ENCODE measurements around the gene TMEM263. TPM values are rescaled to one million over a fixed set of nuclear protein-coding genes. Genes with fewer than 3 reads are reported as not detected.
"Not testable (repeated sequence)": the region's sequence is repeated elsewhere in the genome, so short reads cannot be mapped to it uniquely, and the experiment has no call there.

Gene TMEM263
- total RNA-seq, 2 donors from 2014 or later, result 31.2 to 42.7 TPM

DNA sequence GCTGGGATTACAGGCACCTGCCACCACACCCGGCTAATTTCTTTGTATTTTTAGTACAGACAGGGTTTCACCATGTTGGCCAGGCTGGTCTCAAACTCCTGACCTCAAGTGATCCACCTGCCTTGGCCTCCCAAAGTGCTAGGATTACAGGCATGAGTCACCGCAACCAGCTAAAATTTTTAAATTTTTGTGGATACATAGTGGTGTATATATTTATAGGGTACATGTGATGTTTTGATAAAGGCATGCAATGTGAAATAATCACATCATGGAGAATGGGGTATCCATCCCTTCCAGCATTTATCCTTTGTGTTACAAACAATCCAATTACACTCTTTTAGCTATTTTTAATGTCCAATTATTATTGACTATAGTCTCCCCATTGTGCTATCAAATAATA, 33.7 kb upstream of the TMEM263 start:
- H3K4me1 Mint-ChIP-seq (ENCODE audit: low read depth in 2 of 2); ATAC-seq; H3K36me3 Mint-ChIP-seq; DNase-seq (ENCODE audit: low spot score); H3K4me3 Mint-ChIP-seq; H3K9me3 Mint-ChIP-seq; H3K27ac Mint-ChIP-seq: not testable (repeated sequence)
- peaks cover 28 to 33% of the 10 kb centered on the region in 2 donors for H3K27me3 Mint-ChIP-seq

DNA sequence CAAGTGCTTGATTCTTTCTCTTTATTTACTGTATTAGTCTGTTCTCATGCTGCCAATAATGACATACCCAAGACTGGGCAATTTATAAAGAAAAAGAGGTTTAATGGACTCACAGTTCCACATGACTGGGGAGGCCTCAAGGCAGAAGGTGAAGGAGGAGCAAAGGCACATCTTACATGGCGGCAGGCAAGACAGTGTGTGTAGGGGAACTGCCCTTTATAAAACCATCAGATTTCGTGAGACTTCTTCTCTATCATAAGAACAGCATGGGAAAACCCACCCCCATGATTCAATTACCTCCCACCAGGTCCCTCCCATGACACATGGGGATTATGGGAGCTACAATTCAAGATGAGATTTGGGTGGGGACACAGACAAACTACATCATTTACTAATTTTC, 32.1 kb upstream of the TMEM263 start:
- H3K9me3 Mint-ChIP-seq; ATAC-seq; H3K4me1 Mint-ChIP-seq (ENCODE audit: low read depth in 2 of 2); H3K27ac Mint-ChIP-seq; DNase-seq (ENCODE audit: low spot score); H3K36me3 Mint-ChIP-seq; H3K4me3 Mint-ChIP-seq: not testable (repeated sequence)
- peaks cover 33 to 43% of the 10 kb centered on the region in 2 donors for H3K27me3 Mint-ChIP-seq

DNA sequence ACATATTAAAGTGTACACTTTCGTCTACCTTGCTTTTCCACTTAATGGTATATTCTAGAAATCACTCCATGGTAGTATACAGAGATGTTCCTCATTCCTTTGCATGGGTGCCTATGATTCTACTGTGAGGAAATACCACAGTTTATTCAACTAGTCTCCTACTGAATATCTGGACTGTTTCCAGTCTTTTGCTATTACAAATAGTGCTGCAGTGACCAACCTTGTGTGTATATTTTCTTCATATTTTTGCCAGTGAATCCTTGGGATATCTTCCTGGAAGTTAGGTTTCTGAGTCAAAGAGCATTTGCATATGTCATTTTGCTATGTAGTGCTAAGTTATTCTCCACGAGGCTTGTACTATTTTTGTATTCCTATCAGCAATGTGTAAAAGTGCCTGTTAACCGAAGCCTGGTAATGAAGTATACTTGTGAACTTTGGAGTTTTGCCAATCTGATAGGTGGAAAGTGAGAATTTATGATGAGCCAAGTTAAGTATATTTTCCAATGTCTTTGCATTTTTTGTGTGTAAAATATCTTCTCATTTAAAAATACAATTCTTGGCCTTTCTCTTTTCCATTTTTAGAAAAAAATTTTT, 31.3 kb upstream of the TMEM263 start:
- no peak for ATAC-seq
- Mint-ChIP-seq H3K4me3 (no peak overlapping the region), H3K27ac (no peak overlapping the region), H3K27me3 (peaks cover 37 to 49% of the 10 kb centered on the region in 2 donors), H3K4me1 (ENCODE audit: low read depth in 2 of 2) (peaks cover 0 to 2% of the 10 kb centered on the region in 2 donors), H3K36me3 (no peaks in the 10 kb centered on the region), H3K9me3 (no peaks in the 10 kb centered on the region)
- no peak for DNase-seq (ENCODE audit: low spot score)

DNA sequence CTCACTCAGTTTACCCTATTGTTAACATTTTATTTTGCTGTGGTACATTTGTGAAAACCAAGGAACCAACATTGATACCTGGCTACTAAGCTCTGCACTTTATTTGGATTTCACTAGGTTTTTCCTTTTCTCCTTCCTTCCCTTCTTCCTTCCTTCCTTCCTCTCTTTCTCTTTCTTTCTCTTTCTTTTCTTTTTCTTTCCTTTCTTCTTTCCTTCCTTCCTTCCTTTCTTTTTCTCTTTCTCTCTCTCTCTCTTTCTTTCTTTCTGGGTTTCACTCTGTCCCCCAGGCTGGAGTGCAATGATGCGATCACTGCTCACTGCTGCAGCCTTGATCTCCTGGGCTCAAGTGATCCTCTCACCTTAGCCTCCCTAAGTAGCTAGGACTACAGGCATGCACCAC, 29.1 kb upstream of the TMEM263 start:
- ATAC-seq, result no peak

DNA sequence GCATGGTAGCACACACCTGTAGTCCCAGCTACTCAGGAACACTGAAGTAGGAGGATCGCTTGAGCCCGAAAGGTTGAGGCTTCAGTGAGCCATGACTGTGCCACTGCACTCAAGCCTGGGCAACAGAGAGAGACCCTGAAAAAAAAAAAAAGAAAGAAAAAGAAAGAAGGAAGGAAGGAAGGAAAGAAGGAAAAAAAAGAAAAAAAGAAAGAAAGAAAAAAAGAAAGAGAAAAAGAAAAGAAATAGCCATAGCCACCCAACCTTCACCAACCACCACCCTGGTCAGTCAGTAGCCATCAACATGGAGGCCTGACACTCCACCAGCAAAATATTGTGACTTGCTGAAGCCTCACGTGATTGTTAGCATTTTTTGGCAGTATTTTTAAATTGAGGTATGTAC, 21.4 kb upstream of the TMEM263 start:
- Mint-ChIP-seq H3K27me3 (peaks cover 29 to 34% of the 10 kb centered on the region in 2 donors), H3K36me3 (no peaks in the 10 kb centered on the region), H3K4me1 (ENCODE audit: low read depth in 2 of 2) (no peaks in the 10 kb centered on the region), H3K9me3 (no peaks in the 10 kb centered on the region), H3K27ac (no peak overlapping the region), H3K4me3 (no peak overlapping the region)
- DNase-seq (ENCODE audit: low spot score), result no peak
- no peak for ATAC-seq

More for the DNA sequence above, 29.1 kb upstream of the TMEM263 start:
- H3K4me1 Mint-ChIP-seq (ENCODE audit: low read depth in 2 of 2), result no peaks in the 10 kb centered on the region
- H3K27ac Mint-ChIP-seq, result no peak overlapping the region
- DNase-seq (ENCODE audit: low spot score), result no peak
- H3K4me3 Mint-ChIP-seq, result no peak overlapping the region
- no peaks in the 10 kb centered on the region for H3K9me3 Mint-ChIP-seq
- H3K36me3 Mint-ChIP-seq, result no peaks in the 10 kb centered on the region
- H3K27me3 Mint-ChIP-seq, result peaks cover 41 to 54% of the 10 kb centered on the region in 2 donors

DNA sequence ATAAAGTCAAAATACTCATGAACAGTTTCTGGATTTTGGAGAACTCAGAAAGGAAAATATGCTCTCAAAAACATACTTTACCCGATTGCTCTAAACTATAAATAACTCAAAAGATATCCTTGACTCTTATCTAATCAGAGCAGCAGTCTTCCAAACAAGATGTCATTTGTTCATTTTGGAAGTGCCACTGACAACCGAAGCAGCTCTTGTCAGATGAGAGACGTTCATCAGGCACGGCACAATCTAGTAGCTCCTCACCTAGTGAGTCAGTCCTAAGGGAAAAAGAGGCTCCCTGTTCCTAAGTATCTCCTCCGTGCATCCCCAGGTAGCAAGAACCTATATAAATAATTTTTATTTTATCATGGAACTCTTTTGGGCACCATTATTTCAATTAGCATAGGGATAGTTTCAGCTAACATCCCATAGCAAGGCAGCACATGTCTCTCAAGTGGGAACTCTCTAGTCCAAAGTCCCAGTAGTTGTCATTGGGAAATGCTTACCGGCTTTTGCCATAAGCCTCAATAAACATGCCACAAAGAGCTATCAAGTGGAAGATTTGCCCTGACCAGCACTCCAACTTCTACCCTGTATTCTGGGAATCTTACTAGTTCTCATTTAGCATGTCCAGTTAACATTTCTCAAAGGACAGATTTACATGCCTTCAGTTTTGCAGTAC, 14.1 kb upstream of the TMEM263 start:
- H3K27ac Mint-ChIP-seq, result no peak overlapping the region
- ATAC-seq (no peak), DNase-seq (ENCODE audit: low spot score) (no peak)
- H3K4me1 Mint-ChIP-seq (ENCODE audit: low read depth in 2 of 2), result no peaks in the 10 kb centered on the region
- peaks cover 5 to 17% of the 10 kb centered on the region in 2 donors for H3K27me3 Mint-ChIP-seq
- H3K36me3 Mint-ChIP-seq, result peaks cover 5% of the 10 kb centered on the region
- H3K9me3 Mint-ChIP-seq, result no peaks in the 10 kb centered on the region
- H3K4me3 Mint-ChIP-seq, result no peak overlapping the region

DNA sequence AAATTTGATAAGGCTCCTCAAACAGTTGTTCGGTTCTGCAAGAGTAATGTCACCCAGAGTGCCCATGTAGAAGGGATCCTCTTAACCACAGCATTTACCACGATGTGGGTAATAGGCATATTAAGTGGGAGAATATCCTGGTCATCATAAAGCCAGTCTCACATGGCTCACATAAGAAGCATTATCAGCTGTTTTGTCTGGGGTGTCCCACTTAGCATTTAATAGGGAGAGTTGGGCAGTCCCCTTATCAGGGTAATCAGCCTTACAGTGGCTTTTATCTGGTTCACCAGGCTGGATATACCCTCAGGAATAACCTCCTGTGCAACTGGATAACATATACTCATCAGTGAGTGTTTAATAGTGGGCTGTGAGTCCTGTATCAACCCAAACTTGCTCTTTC, 12.9 kb upstream of the TMEM263 start:
- ATAC-seq, result no peak

DNA sequence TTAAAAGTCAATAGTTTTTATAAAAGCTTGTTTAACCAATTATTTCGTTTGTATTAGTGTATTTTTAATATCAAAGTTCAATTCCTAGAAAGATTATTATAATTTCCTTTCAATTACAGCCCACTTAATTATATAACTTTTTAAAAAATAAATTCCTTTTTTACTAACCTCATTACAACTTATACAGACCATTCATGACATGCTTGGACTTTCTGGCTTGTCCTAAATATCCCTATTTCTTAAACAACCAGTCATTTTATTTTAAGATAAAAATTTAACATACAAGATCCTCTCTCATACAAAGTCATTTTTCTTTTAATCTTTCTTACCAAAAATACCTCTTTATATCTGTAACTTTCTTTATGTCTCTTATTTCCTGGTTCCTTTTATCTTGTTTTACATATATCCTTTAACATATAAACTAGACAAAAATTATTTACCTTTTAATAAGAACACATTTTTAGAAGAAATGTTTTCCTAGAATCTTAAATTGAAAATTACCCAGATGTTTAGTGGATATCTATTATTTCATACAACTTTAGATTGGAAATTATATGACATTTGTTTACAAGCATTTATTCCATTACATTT, 10.4 kb upstream of the TMEM263 start:
- DNase-seq (ENCODE audit: low spot score) (no peak), ATAC-seq (no peak)
- Mint-ChIP-seq H3K27ac (no peak overlapping the region), H3K36me3 (peaks cover 10% of the 10 kb centered on the region), H3K27me3 (peaks cover 7 to 9% of the 10 kb centered on the region in 2 donors), H3K4me3 (no peak overlapping the region), H3K9me3 (peaks cover 4% of the 10 kb centered on the region), H3K4me1 (ENCODE audit: low read depth in 2 of 2) (no peaks in the 10 kb centered on the region)

More for the DNA sequence above, 12.9 kb upstream of the TMEM263 start:
- Mint-ChIP-seq H3K9me3 (no peaks in the 10 kb centered on the region), H3K4me1 (ENCODE audit: low read depth in 2 of 2) (no peaks in the 10 kb centered on the region), H3K4me3 (no peak overlapping the region), H3K36me3 (peaks cover 5% of the 10 kb centered on the region), H3K27me3 (peaks cover 5 to 12% of the 10 kb centered on the region in 2 donors), H3K27ac (no peak overlapping the region)
- no peak for DNase-seq (ENCODE audit: low spot score)

DNA sequence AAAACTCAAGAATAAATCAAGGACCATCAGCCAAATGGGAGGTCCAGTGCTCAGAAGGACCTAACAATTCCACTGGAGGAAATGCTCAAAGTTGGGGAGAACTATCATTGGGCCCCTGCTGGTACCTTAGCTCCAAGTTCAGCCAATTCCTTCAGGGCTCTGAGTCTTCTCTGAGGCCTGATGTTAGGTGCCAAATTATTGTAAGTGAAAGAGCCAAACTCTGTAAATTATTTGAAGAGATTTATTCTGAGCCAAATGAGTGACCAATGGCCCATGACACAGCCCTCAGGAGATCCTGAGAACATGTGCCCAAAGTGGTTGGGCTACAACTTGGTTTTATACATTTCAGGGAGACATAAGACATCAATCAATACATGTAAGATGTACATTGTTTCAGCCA, 8.2 kb upstream of the TMEM263 start:
- ATAC-seq (no peak), DNase-seq (ENCODE audit: low spot score) (no peak)
- Mint-ChIP-seq H3K9me3 (peaks cover 4% of the 10 kb centered on the region), H3K27me3 (peaks cover 7% of the 10 kb centered on the region in 2 donors), H3K36me3 (peaks cover 10% of the 10 kb centered on the region), H3K27ac (no peak overlapping the region), H3K4me3 (no peak overlapping the region), H3K4me1 (ENCODE audit: low read depth in 2 of 2) (no peaks in the 10 kb centered on the region)

DNA sequence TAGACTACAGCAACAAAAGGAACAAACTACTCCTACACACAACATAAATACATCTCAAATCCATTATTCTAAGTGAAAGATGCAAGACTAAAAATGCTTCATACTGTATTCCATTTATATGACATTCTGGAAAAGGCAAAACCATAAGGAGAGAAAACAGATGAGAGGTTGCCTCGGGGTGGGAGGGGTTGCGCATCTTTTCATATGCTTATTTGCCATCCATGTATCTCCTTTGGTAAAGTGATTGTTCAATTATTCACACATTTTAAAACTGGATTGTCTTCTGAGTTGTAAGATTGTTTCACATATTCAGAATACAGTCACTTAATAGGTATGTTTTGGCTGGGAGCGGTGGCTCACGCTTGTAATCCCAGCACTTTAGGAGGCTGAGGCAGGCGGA, 5.1 kb upstream of the TMEM263 start:
- H3K4me1 Mint-ChIP-seq (ENCODE audit: low read depth in 2 of 2), result no peaks in the 10 kb centered on the region
- peaks cover 3 to 7% of the 10 kb centered on the region in 2 donors for H3K27me3 Mint-ChIP-seq
- H3K27ac Mint-ChIP-seq, result no peak overlapping the region
- no peak for DNase-seq (ENCODE audit: low spot score)
- H3K4me3 Mint-ChIP-seq, result no peak overlapping the region
- no peak for ATAC-seq
- H3K36me3 Mint-ChIP-seq, result peaks cover 5% of the 10 kb centered on the region
- H3K9me3 Mint-ChIP-seq, result peaks cover 4% of the 10 kb centered on the region

DNA sequence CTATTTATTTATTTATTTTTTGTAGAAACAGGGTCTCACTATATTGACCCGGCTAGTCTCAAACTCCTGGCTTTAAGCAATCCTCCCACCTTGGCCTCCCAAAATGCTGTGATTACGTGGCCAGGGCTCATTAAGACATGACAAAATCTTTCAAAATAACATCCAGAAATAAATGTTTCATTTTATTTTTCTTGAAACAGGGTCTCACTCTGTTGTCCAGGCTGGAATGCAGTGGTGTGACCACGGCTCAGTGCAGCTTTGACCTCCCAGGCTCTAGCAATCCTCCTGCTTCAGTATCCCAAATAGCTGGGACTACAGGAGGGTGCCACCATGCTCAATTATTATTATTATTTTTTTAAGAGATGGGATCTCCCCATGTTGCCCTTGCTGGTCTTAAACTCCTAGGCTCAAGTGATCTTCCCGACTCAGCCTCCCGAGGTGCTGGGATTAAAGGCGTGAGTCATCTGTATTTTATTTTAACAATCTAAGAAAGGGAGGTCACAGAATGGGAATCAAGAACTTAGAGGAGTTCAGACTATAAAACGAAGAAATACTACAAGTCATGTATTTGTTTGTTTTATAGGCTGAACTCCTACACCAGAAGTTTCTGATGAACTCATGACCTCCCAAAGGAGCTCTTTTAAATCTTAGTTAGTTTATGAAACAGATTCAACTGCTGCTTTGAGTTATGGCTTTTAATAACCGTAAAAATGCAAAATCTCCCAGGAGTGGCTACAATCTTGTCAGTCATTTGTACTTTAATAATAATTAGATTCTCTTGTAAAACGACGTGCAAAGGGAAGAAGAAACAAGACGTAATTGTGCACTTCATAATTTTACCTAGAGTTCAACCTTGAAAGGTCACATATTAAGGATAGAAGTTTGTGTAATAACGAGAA, 2.1 kb upstream of the TMEM263 start:
- DNase-seq (ENCODE audit: low spot score), result no peak
- H3K4me1 Mint-ChIP-seq (ENCODE audit: low read depth in 2 of 2), result peaks cover 15 to 16% of the 10 kb centered on the region in 2 donors
- ATAC-seq, result no peak
- peaks cover 3 to 7% of the 10 kb centered on the region in 2 donors for H3K27me3 Mint-ChIP-seq
- H3K9me3 Mint-ChIP-seq, result peaks cover 4% of the 10 kb centered on the region
- H3K36me3 Mint-ChIP-seq, result peaks cover 5% of the 10 kb centered on the region
- H3K4me3 Mint-ChIP-seq, result no peak overlapping the region
- H3K27ac Mint-ChIP-seq, result no peak overlapping the region

DNA sequence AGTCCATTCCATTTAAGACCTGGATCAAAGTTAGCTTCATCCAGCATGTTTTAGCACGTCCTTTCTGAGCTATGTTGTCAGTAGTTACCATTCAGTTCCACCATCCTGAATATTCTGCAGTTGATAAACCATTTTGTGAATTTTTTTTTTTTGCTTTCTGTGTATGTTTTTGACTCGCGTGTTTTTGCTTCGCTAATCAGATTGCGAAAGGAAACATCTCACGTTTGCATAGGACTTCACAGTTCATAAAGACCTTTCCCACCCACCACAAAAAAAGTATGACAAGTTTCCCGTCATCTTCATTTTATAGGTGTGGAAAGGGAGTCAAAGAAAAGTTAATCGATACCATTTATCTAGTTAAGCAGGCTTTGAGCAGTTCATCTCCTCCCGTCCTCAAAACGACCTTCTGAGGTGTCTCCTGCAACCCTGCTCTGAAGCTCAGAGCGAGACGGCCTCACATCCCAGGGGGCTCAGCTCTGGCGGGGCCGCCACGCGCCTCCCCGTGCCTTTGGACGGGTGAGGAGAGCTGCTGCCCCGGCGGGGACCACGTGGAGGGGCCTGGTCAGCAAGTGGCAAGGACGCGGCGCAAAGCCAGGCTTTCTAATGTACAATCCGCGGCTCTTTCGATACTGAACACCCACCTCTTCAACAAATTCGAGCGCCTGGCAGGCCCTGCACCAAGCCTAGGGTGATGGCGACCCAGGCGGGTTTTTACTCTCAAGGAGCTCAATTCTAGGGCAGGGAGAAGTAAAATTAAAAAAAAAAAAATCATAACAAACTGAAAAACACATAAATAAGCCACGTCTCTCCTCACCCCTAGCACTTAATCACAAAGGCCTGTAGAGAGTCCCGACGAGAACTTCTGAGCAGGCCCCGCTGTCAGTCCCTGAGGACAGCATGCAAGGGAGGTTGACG, 988 bp upstream of the TMEM263 start:
- Mint-ChIP-seq H3K4me3 (peak overlapping the region; percentile 90), H3K36me3 (no peaks in the 10 kb centered on the region), H3K9me3 (no peaks in the 10 kb centered on the region), H3K27me3 (peaks cover 0 to 6% of the 10 kb centered on the region in 2 donors), H3K4me1 (ENCODE audit: low read depth in 2 of 2) (peaks cover 15 to 16% of the 10 kb centered on the region in 2 donors), H3K27ac (peak overlapping the region; percentile 87 to 91)
- ATAC-seq (no peak), DNase-seq (ENCODE audit: low spot score) (no peak)

Data from natural killer cell treated with Interleukin-12 subunit alpha and Interleukin-12 subunit beta and Interleukin-15 and Interleukin-18, amount 100 ng/mL, for 72 hours (primary cell).